ENCODE results near the gene PKN1. TPM values are rescaled to one million over a fixed set of nuclear protein-coding genes. Genes with fewer than 3 reads are reported as not detected.

The PKN1 gene
- total and polyA plus RNA-seq, 7 experiments from 2014 or later: 47.2 to 211 (median 198) TPM

- H3K9me3 Mint-ChIP-seq: peaks cover 0 to 6% (median 0%) of the 10 kb centered on the region in 11 donors
- DNase-seq (peak; percentile 80 to 99 (median 98)), ATAC-seq (peak; percentile 90)
- H3K36me3 ChIP-seq (ENCODE audit: control insufficient read depth in 2 of 3, insufficient read depth in 3 of 3, low read length in 3 of 3): peaks cover 0 to 5% (median 0%) of the 10 kb centered on the region in 3 experiments
- H3K27ac Mint-ChIP-seq: peak within 1 kb of the TSS; percentile 90 to 97 (median 95)
- H3K4me1 Mint-ChIP-seq: peaks cover 23 to 49% (median 38%) of the 10 kb centered on the region in 7 donors
- peak within 1 kb of the TSS; percentile 83 to 97 (median 92) for H3K4me3 Mint-ChIP-seq
- ChIA-PET POLR2A (interaction anchor here (0.7 to 3.9 kb wide), 17 partner anchors 8 to 283 kb away, joined by 3 to 37 read pairs (median 5); partner anchors contain the start of genes ADGRE5, ASF1B, DNAJB1 and PKN1), CTCF (interaction anchor here (0.5 to 2.1 kb wide), 6 partner anchors 9 to 71 kb away, joined by 3 to 5 read pairs (median 4); partner anchors contain the start of gene PKN1)
- H3K9me3 ChIP-seq (ENCODE audit: control insufficient read depth in 2 of 3, low read length in 3 of 3): no peaks in the 10 kb centered on the region
- H3K4me1 ChIP-seq (ENCODE audit: control insufficient read depth in 2 of 2, insufficient read depth in 2 of 2, low read length in 2 of 2): peaks cover 24 to 29% of the 10 kb centered on the region in 2 donors
- H3K4me3 ChIP-seq (ENCODE audit: low read length): peak within 1 kb of the TSS; percentile 87
- H3K36me3 Mint-ChIP-seq: peaks cover 0 to 20% (median 6%) of the 10 kb centered on the region in 5 donors
- no peaks in the 10 kb centered on the region for H3K27me3 ChIP-seq (ENCODE audit: control insufficient read depth in 2 of 2, insufficient read depth in 2 of 2, low read length in 2 of 2)
- H3K27me3 Mint-ChIP-seq: peaks cover 0 to 2% (median 0%) of the 10 kb centered on the region in 5 donors
- H3K27ac ChIP-seq (ENCODE audit: low read depth, low read length): peak within 1 kb of the TSS; percentile 92
- intact Hi-C loops (cut with micrococcal nuclease): loop anchor here (1.0 to 5.0 kb wide), 13 partner anchors 13 to 1268 kb away; partner anchors contain the start of genes ASF1B (in 2 of the 2), ADGRL1 (in 1 of the 2), IER2 (in 1 of the 2) and NDUFB7 (in 1 of the 2)
These were observed 13.8 kb upstream of the PKN1 start, which contains the start of gene DDX39A for GRCh38 chr19:14419106-14419813. Gene DDX39A, minus strand, starts transcription at chr19:14419341. Its CDS starts 6,121 bp downstream, at chr19:14413220.

GRCh38 chr19:14425696-14426138 is 7.4 kb upstream of the PKN1 start:
- CTCF ChIA-PET: interaction anchor here (1.2 to 1.4 kb wide), 2 partner anchors 14 to 47 kb away, joined by 3 read pairs; no protein-coding TSS in a partner anchor
- DNase-seq (no peak), ATAC-seq (no peak)
- Histone ChIP-seq H3K27ac (ENCODE audit: low read depth, low read length) (no peak overlapping the region), H3K9me3 (ENCODE audit: control insufficient read depth in 2 of 3, low read length in 3 of 3) (no peaks in the 10 kb centered on the region), H3K4me3 (ENCODE audit: low read length) (no peak overlapping the region), H3K36me3 (ENCODE audit: control insufficient read depth in 2 of 3, insufficient read depth in 3 of 3, low read length in 3 of 3) (no peaks in the 10 kb centered on the region), H3K4me1 (ENCODE audit: control insufficient read depth in 2 of 2, insufficient read depth in 2 of 2, low read length in 2 of 2) (no peaks in the 10 kb centered on the region), H3K27me3 (ENCODE audit: control insufficient read depth in 2 of 2, insufficient read depth in 2 of 2, low read length in 2 of 2) (no peaks in the 10 kb centered on the region)
- peaks cover 0 to 1% (median 0%) of the 10 kb centered on the region in 11 donors for H3K9me3 Mint-ChIP-seq
- POLR2A ChIA-PET: interaction anchor here (0.7 kb wide), 1 partner anchor 474 kb away, joined by 3 read pairs; no protein-coding TSS in a partner anchor
- peaks cover 0 to 12% (median 0%) of the 10 kb centered on the region in 5 donors for H3K27me3 Mint-ChIP-seq
- no peaks in the 10 kb centered on the region for H3K36me3 Mint-ChIP-seq
- H3K27ac Mint-ChIP-seq: no peak overlapping the region
- intact Hi-C loops (cut with micrococcal nuclease): no loop called here
- no peak overlapping the region for H3K4me3 Mint-ChIP-seq
- H3K4me1 Mint-ChIP-seq: peaks cover 0 to 6% (median 3%) of the 10 kb centered on the region in 7 donors

GRCh38 chr19:14427461-14427860 is 5.6 kb upstream of the PKN1 start:
- ChIA-PET POLR2A (interaction anchor here (0.5 kb wide), 1 partner anchor 1746 kb away, joined by 3 read pairs; the partner anchor contains the start of gene DHPS), CTCF (interaction anchor here (0.6 kb wide), 1 partner anchor 305 kb away, joined by 3 read pairs; no protein-coding TSS in a partner anchor)
- no peaks in the 10 kb centered on the region for H3K36me3 Mint-ChIP-seq
- H3K9me3 Mint-ChIP-seq: peaks cover 0 to 1% (median 0%) of the 10 kb centered on the region in 11 donors
- H3K27ac Mint-ChIP-seq: no peak overlapping the region
- H3K4me3 Mint-ChIP-seq: no peak overlapping the region
- ATAC-seq (no peak), DNase-seq (no peak)
- Histone ChIP-seq H3K9me3 (ENCODE audit: control insufficient read depth in 2 of 3, low read length in 3 of 3) (no peaks in the 10 kb centered on the region), H3K27me3 (ENCODE audit: control insufficient read depth in 2 of 2, insufficient read depth in 2 of 2, low read length in 2 of 2) (no peaks in the 10 kb centered on the region), H3K4me1 (ENCODE audit: control insufficient read depth in 2 of 2, insufficient read depth in 2 of 2, low read length in 2 of 2) (peaks cover under 1 to 5% of the 10 kb centered on the region in 2 donors), H3K4me3 (ENCODE audit: low read length) (no peak overlapping the region), H3K27ac (ENCODE audit: low read depth, low read length) (no peak overlapping the region), H3K36me3 (ENCODE audit: control insufficient read depth in 2 of 3, insufficient read depth in 3 of 3, low read length in 3 of 3) (no peaks in the 10 kb centered on the region)
- intact Hi-C loops (cut with micrococcal nuclease): no loop called here
- peaks cover 0 to 17% (median 0%) of the 10 kb centered on the region in 5 donors for H3K27me3 Mint-ChIP-seq
- peaks cover 5 to 17% (median 11%) of the 10 kb centered on the region in 7 donors for H3K4me1 Mint-ChIP-seq

- Mint-ChIP-seq H3K4me1 (peaks cover 5 to 21% (median 14%) of the 10 kb centered on the region in 7 donors), H3K36me3 (no peaks in the 10 kb centered on the region), H3K9me3 (peaks cover 0 to 1% (median 0%) of the 10 kb centered on the region in 11 donors), H3K27ac (no peak overlapping the region), H3K4me3 (no peak overlapping the region), H3K27me3 (peaks cover 0 to 17% (median 0%) of the 10 kb centered on the region in 5 donors)
- no peak overlapping the region for H3K27ac ChIP-seq (ENCODE audit: low read depth, low read length)
- POLR2A ChIA-PET: interaction anchor here (0.6 to 1.8 kb wide), 5 partner anchors 10 to 292 kb away, joined by 3 to 9 read pairs (median 3); partner anchors contain the start of gene DDX39A
- intact Hi-C loops (cut with micrococcal nuclease): no loop called here
- H3K9me3 ChIP-seq (ENCODE audit: control insufficient read depth in 2 of 3, low read length in 3 of 3): no peaks in the 10 kb centered on the region
- peaks cover 6 to 9% of the 10 kb centered on the region in 2 donors for H3K4me1 ChIP-seq (ENCODE audit: control insufficient read depth in 2 of 2, insufficient read depth in 2 of 2, low read length in 2 of 2)
- H3K4me3 ChIP-seq (ENCODE audit: low read length): no peak overlapping the region
- CTCF ChIA-PET: interaction anchor here (0.6 to 1.3 kb wide), 5 partner anchors 9 to 223 kb away, joined by 3 to 5 read pairs (median 4); no protein-coding TSS in a partner anchor
- ATAC-seq: no peak
- no peaks in the 10 kb centered on the region for H3K36me3 ChIP-seq (ENCODE audit: control insufficient read depth in 2 of 3, insufficient read depth in 3 of 3, low read length in 3 of 3)
- no peak for DNase-seq
- H3K27me3 ChIP-seq (ENCODE audit: control insufficient read depth in 2 of 2, insufficient read depth in 2 of 2, low read length in 2 of 2): no peaks in the 10 kb centered on the region
These were observed 4.2 kb upstream of the PKN1 start for GRCh38 chr19:14428882-14429416.

GRCh38 chr19:14430712-14431111 is 2.4 kb upstream of the PKN1 start:
- Histone ChIP-seq H3K27me3 (ENCODE audit: control insufficient read depth in 2 of 2, insufficient read depth in 2 of 2, low read length in 2 of 2) (no peaks in the 10 kb centered on the region), H3K4me1 (ENCODE audit: control insufficient read depth in 2 of 2, insufficient read depth in 2 of 2, low read length in 2 of 2) (peaks cover 17 to 18% of the 10 kb centered on the region in 2 donors), H3K4me3 (ENCODE audit: low read length) (no peak overlapping the region), H3K36me3 (ENCODE audit: control insufficient read depth in 2 of 3, insufficient read depth in 3 of 3, low read length in 3 of 3) (no peaks in the 10 kb centered on the region), H3K27ac (ENCODE audit: low read depth, low read length) (no peak overlapping the region), H3K9me3 (ENCODE audit: control insufficient read depth in 2 of 3, low read length in 3 of 3) (no peaks in the 10 kb centered on the region)
- intact Hi-C loops (cut with micrococcal nuclease): loop anchor here in 1 of 2 donors (5.0 kb wide), 4 partner anchors 122 to 457 kb away; partner anchors contain the start of genes NDUFB7 and OR7A17
- ChIA-PET CTCF (interaction anchor here (0.6 to 1.8 kb wide), 5 partner anchors 9 to 51 kb away, joined by 3 to 4 read pairs (median 3); no protein-coding TSS in a partner anchor), POLR2A (interaction anchor here (0.9 to 2.7 kb wide), 2 partner anchors 10 to 49 kb away, joined by 3 to 17 read pairs; partner anchors contain the start of gene DDX39A)
- peak overlapping the region in 6 of 9 donors; percentile 33 to 77 (median 61) for H3K27ac Mint-ChIP-seq
- peak overlapping the region in 8 of 10 donors; percentile 11 to 83 (median 42) for H3K4me3 Mint-ChIP-seq
- peaks cover 0 to 1% (median 0%) of the 10 kb centered on the region in 11 donors for H3K9me3 Mint-ChIP-seq
- H3K36me3 Mint-ChIP-seq: peaks cover 0 to 2% (median 0%) of the 10 kb centered on the region in 5 donors
- H3K27me3 Mint-ChIP-seq: peaks cover 0 to 17% (median 0%) of the 10 kb centered on the region in 5 donors
- DNase-seq (no peak), ATAC-seq (no peak)
- H3K4me1 Mint-ChIP-seq: peaks cover 13 to 34% (median 27%) of the 10 kb centered on the region in 7 donors
